ENCODE results near the gene HS3ST4.
"Not testable (repeated sequence)": the region's sequence is repeated elsewhere in the genome, so short reads cannot be mapped to it uniquely, and the experiment has no call there.

The HS3ST4 gene

GRCh38 chr16:26026709-26027450, 335.1 kb downstream of the HS3ST4 start:
- Mint-ChIP-seq H3K4me1 (no peaks in the 10 kb centered on the region), H3K27ac (no peak overlapping the region), H3K36me3 (no peaks in the 10 kb centered on the region), H3K9me3 (no peaks in the 10 kb centered on the region), H3K4me3 (no peak overlapping the region), H3K27me3 (peaks cover 1% of the 10 kb centered on the region)

GRCh38 chr16:26031286-26031685, 339.5 kb downstream of the HS3ST4 start:
- Mint-ChIP-seq H3K4me3 (no peak overlapping the region), H3K27ac (no peak overlapping the region), H3K4me1 (no peaks in the 10 kb centered on the region), H3K9me3 (no peaks in the 10 kb centered on the region), H3K36me3 (no peaks in the 10 kb centered on the region), H3K27me3 (no peaks in the 10 kb centered on the region)

- not testable (repeated sequence) for H3K27ac Mint-ChIP-seq, H3K4me3 Mint-ChIP-seq, H3K27me3 Mint-ChIP-seq, H3K4me1 Mint-ChIP-seq, H3K36me3 Mint-ChIP-seq, H3K9me3 Mint-ChIP-seq
Measured at GRCh38 chr16:26032661-26033060, 340.9 kb downstream of the HS3ST4 start.

GRCh38 chr16:26041952-26042668, 350.4 kb downstream of the HS3ST4 start:
- Mint-ChIP-seq H3K27me3 (no peaks in the 10 kb centered on the region), H3K36me3 (no peaks in the 10 kb centered on the region), H3K4me3 (no peak overlapping the region), H3K27ac (no peak overlapping the region), H3K4me1 (no peaks in the 10 kb centered on the region), H3K9me3 (no peaks in the 10 kb centered on the region)

GRCh38 chr16:26050472-26050871, 358.7 kb downstream of the HS3ST4 start:
- peaks cover 10% of the 10 kb centered on the region for H3K27me3 Mint-ChIP-seq
- no peaks in the 10 kb centered on the region for H3K36me3 Mint-ChIP-seq
- H3K9me3 Mint-ChIP-seq = peaks cover 7% of the 10 kb centered on the region
- no peak overlapping the region for H3K4me3 Mint-ChIP-seq
- no peak overlapping the region for H3K27ac Mint-ChIP-seq
- no peaks in the 10 kb centered on the region for H3K4me1 Mint-ChIP-seq

GRCh38 chr16:26051063-26051462, 359.3 kb downstream of the HS3ST4 start:
- Mint-ChIP-seq H3K27me3 (peaks cover 10% of the 10 kb centered on the region), H3K27ac (no peak overlapping the region), H3K4me1 (no peaks in the 10 kb centered on the region), H3K36me3 (no peaks in the 10 kb centered on the region), H3K9me3 (peaks cover 7% of the 10 kb centered on the region), H3K4me3 (no peak overlapping the region)

DNA sequence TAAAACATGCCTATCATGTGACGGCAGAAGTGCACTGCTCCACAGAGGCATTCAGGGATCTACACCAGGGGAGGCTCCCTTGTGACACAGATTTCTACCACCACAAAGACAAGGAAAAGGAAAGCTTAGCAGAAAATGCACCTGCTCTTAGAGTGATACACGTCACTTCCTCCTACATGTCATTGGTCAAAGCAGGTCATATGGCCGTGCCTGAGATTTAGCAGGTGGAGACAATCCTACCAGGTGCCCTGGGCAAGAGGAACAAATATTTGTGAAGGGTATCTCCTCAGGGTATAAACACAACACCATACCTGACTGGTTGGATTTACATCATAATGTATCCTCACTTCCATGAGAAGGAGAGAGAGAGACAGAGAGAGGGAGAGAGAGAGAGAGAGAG, 362.1 kb downstream of the HS3ST4 start:
- Mint-ChIP-seq H3K9me3 (peaks cover 7% of the 10 kb centered on the region), H3K27me3 (peaks cover 10% of the 10 kb centered on the region), H3K4me1 (no peaks in the 10 kb centered on the region), H3K36me3 (no peaks in the 10 kb centered on the region), H3K4me3 (no peak overlapping the region), H3K27ac (no peak overlapping the region)

DNA sequence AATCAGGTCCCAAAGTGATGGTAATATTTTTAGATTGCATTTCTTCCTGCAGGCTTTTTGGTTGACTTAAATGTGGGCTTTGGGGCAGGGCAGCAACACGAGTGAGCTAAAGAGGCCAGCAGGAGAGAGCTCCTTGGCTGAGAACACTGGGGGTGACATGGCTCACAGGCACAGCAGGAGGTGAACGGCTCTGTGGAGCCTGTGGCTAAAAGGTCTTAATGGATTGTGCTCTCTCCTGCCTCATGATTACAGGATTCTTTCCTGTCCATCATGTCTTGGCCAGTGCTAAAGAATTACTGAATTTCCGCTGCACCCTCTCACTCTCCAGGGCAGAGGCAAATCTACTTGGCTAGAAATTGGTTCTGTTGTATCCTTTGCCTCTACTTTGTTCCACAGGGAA, 366.6 kb downstream of the HS3ST4 start:
- Mint-ChIP-seq H3K27me3 (peaks cover 5% of the 10 kb centered on the region), H3K4me3 (no peak overlapping the region), H3K36me3 (no peaks in the 10 kb centered on the region), H3K9me3 (peaks cover 7% of the 10 kb centered on the region), H3K27ac (no peak overlapping the region), H3K4me1 (no peaks in the 10 kb centered on the region)

DNA sequence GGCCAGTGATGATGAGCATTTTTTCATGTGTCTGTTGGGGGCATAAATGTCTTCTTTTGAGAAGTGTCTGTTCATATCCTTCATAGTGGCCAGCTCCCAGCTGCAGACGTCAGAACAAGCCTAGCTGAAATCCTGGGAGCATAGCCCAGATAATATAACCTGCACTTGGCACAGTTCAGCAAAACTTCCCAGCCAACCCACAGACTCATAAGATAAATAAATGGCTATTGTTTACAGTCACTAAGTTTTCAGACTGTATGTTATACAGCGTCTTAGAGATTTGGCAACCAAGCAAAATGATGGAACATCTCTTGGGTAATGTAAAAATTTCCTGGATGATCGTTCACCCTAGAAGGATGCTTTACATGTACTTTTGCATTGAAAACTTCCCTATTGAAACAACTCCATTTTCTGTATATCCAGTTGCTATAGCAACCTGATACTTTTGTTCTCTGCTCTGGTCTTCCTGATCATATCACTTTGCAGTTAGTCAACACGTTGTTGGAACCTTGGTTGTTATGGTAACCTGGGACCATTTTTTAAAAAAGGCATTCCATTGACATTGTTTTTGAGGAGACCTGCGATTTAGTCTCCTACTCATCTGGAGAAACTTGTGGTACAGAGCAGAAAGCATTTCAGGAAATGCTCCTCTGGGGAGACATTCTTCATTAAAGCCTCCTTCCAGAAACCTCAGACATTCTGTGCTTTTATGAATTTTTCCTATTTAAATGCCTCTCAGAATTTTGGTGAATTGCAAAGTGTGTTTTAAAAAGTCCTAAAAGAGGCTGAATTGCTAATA, 378.7 kb downstream of the HS3ST4 start:
- Mint-ChIP-seq H3K4me1 (no peaks in the 10 kb centered on the region), H3K4me3 (no peak overlapping the region), H3K27me3 (peaks cover 3% of the 10 kb centered on the region)

DNA sequence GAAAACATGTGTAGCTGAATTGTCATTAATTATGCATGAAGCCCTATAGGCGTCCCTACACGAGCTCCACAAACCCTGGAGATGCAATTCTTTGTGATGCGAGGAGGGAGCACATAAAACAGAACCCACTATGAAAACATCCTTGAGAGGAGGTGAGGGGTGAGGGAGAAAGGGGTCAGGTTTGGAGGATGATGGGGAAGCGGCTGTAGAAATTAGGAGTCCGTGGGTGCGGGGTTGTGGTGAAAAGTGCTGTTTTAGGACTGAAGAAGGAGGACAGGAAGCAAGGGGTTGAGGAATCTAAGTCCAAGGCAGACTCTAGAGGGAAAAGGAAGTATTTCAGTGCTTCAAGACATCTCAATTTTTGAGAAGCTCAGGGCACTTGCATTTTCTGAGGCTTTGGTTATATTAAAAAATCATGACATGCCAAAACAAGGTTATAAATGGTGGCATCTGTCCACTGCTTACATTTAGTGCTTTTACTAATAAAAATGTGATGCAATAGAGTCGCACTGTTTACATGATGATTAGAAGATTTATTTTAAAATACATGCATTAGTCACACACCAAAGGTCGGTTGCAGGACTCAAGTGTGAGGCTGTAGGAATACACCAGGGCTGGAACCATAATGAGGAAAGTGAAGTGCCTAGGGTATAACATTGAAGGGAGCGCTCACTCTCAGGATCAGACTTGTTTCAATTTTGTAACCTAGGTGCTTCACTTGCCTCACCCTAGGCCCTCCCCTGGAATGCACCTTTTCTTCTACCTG, 379.5 kb downstream of the HS3ST4 start:
- H3K4me1 Mint-ChIP-seq = no peaks in the 10 kb centered on the region

More for the DNA sequence above, 378.7 kb downstream of the HS3ST4 start:
- Mint-ChIP-seq H3K9me3 (no peaks in the 10 kb centered on the region), H3K36me3 (no peaks in the 10 kb centered on the region), H3K27ac (no peak overlapping the region)

GRCh38 chr16:26078716-26079355, 387.1 kb downstream of the HS3ST4 start:
- Mint-ChIP-seq H3K4me1 (no peaks in the 10 kb centered on the region), H3K9me3 (peaks cover 7% of the 10 kb centered on the region), H3K36me3 (no peaks in the 10 kb centered on the region), H3K27ac (no peak overlapping the region), H3K27me3 (peaks cover 12% of the 10 kb centered on the region), H3K4me3 (no peak overlapping the region)

More for the DNA sequence above, 379.5 kb downstream of the HS3ST4 start:
- no peaks in the 10 kb centered on the region for H3K36me3 Mint-ChIP-seq
- H3K9me3 Mint-ChIP-seq = no peaks in the 10 kb centered on the region
- H3K27me3 Mint-ChIP-seq = peaks cover 6% of the 10 kb centered on the region
- no peak overlapping the region for H3K4me3 Mint-ChIP-seq
- no peak overlapping the region for H3K27ac Mint-ChIP-seq

DNA sequence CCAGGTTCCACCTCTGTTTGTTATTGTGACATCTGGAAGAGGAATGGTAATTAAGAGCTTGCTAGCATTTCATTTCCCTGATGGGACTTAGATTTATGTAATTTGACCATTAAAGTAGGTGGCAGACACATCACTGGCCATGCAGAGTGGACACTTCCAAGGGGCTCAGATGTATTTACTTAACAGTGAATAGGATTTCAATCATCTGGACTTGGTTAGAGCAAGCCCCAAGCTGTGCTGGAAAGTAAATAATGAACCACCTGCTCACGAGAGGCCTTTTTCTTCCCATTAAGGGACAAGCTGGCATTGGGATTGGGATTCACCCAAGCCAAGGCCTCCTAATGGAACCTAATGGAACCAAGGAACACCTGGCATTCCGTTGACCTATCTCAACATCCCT, 395.3 kb downstream of the HS3ST4 start:
- H3K4me3 Mint-ChIP-seq = no peak overlapping the region
- no peaks in the 10 kb centered on the region for H3K9me3 Mint-ChIP-seq
- H3K27ac Mint-ChIP-seq = no peak overlapping the region
- peaks cover 2% of the 10 kb centered on the region for H3K27me3 Mint-ChIP-seq
- H3K36me3 Mint-ChIP-seq = no peaks in the 10 kb centered on the region
- no peaks in the 10 kb centered on the region for H3K4me1 Mint-ChIP-seq

DNA sequence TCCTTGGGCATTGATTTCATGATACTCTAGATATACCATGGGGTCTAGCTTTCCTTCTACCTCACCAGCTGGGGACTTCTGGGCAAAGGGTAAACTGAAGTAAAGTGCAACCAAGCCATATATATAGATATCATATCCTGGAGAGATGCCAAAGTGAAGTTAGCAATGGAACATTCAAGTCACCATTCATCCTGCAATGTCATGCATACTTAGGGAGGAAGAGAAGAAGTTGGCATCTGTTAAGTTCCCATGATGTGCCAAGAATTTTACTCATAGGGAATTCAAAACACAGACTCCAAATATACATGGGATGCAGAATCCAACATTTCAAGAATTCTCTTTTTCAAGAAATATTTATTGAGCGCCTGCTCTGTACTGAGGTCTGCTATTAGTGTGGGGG, 399.8 kb downstream of the HS3ST4 start:
- H3K27ac Mint-ChIP-seq = no peak overlapping the region
- no peak overlapping the region for H3K4me3 Mint-ChIP-seq
- H3K36me3 Mint-ChIP-seq = no peaks in the 10 kb centered on the region
- H3K4me1 Mint-ChIP-seq = no peaks in the 10 kb centered on the region
- H3K9me3 Mint-ChIP-seq = no peaks in the 10 kb centered on the region
- peaks cover 6% of the 10 kb centered on the region for H3K27me3 Mint-ChIP-seq

GRCh38 chr16:26098206-26098605, 406.4 kb downstream of the HS3ST4 start:
- not testable (repeated sequence) for H3K27ac Mint-ChIP-seq, H3K9me3 Mint-ChIP-seq, H3K27me3 Mint-ChIP-seq, H3K36me3 Mint-ChIP-seq, H3K4me1 Mint-ChIP-seq, H3K4me3 Mint-ChIP-seq

GRCh38 chr16:26102369-26102768, 410.6 kb downstream of the HS3ST4 start:
- Mint-ChIP-seq H3K9me3 (peaks cover 7% of the 10 kb centered on the region), H3K36me3 (no peaks in the 10 kb centered on the region), H3K27me3 (no peaks in the 10 kb centered on the region), H3K27ac (no peak overlapping the region), H3K4me1 (no peaks in the 10 kb centered on the region), H3K4me3 (no peak overlapping the region)

All from activated naive CD4-positive, alpha-beta T cell treated with anti-CD3 and anti-CD28 coated beads, Interleukin-2, amount 50 U/mL, for 24 hours (primary cell).